Naive thymus-derived CD8-positive, alpha-beta T cell (primary cell): ENCODE results near the gene PPP1R13B. TPM values are rescaled to one million over a fixed set of nuclear protein-coding genes. Genes with fewer than 3 reads are reported as not detected.

Experiments
- ATAC-seq, 2 donors: fragments of 150-1000 bp; cut with Tn5 transposase in 1 of 2; sonication (Bioruptor Pico), chemical (Tn5 transposase) in 1 of 2; 1 replicate in 1 of 2; 2 replicates in 1 of 2; pipeline ENCODE4 v1.10.0; 2021; ENCODE audit warnings: mild to moderate bottlenecking in 2 of 2, moderate library complexity in 2 of 2
- POLR2A ChIA-PET: fragments of 350-600 bp; sonication (Branson Sonifier 250); formaldehyde crosslinking; loops from one replicate; lab custom pipeline; 2021; ENCODE audit warnings: antibody characterized with exemption; lab: Charles Lee
- DNase-seq, 10 donors: peaks; one replicate each; pipeline versions ENCODE4 v3.0.0 to v3.0.0-alpha.2; 2020 to 2022
- H3K27ac Mint-ChIP-seq, 10 donors: one replicate each; pipeline ENCODE4 v1.8.0; 2020 to 2022; ENCODE audit warnings: mild to moderate bottlenecking in 10 of 10, mixed read lengths in 10 of 10, moderate library complexity in 4 of 10, inconsistent platforms in 1 of 10
- H3K27me3 Mint-ChIP-seq, 5 donors: one replicate each; pipeline ENCODE4 v1.8.0; 2021 to 2022; ENCODE audit warnings: mixed read lengths in 5 of 5
- H3K36me3 Mint-ChIP-seq, 3 donors: one replicate each; pipeline ENCODE4 v1.8.0; 2020 to 2022; ENCODE audit warnings: mixed read lengths in 3 of 3, mild to moderate bottlenecking in 2 of 3, inconsistent platforms in 1 of 3
- H3K4me1 Mint-ChIP-seq, 4 donors: one replicate each; pipeline ENCODE4 v1.8.0; 2021 to 2022; ENCODE audit warnings: mixed read lengths in 4 of 4
- H3K4me3 Mint-ChIP-seq, 10 donors: one replicate each; pipeline ENCODE4 v1.8.0; 2020 to 2022; ENCODE audit warnings: mild to moderate bottlenecking in 10 of 10, mixed read lengths in 10 of 10, moderate library complexity in 6 of 10, inconsistent platforms in 1 of 10
- H3K9me3 Mint-ChIP-seq, 9 donors: one replicate each; pipeline ENCODE4 v1.8.0; 2020 to 2022; ENCODE audit warnings: mixed read lengths in 9 of 9, mild to moderate bottlenecking in 3 of 9, inconsistent platforms in 1 of 9, moderate library complexity in 1 of 9
- polyA plus RNA-seq, 3 donors: library from polyadenylated mRNA; unstranded; fragments of 300-500 nt; fragmentation: Illumina TruSeq; gene quantifications; one replicate each; pipeline ENCODE4 v1.2.3, GENCODE V29; 2021
- total RNA-seq, 8 experiments: library from RNA in 2 of 8; stranded (reverse) in 2 of 8; gene quantifications; one replicate each; pipeline ENCODE4 v1.2.3 and lab custom pipeline; 2021 to 2026

PPP1R13B gene
- total and polyA plus RNA-seq, 5 experiments from 2014 or later: 2.5 to 40.3 (median 6.8) TPM

- peak overlapping the region in 2 of 10 donors; percentile 47 to 52 for H3K27ac Mint-ChIP-seq
- POLR2A ChIA-PET: no interaction called here
- no peaks in the 10 kb centered on the region for H3K27me3 Mint-ChIP-seq
- no peaks in the 10 kb centered on the region for H3K9me3 Mint-ChIP-seq
- H3K36me3 Mint-ChIP-seq: peaks cover 0 to 25% (median 0%) of the 10 kb centered on the region in 3 donors
- ATAC-seq (no peak), DNase-seq (no peak)
- H3K4me3 Mint-ChIP-seq: no peak overlapping the region
- peaks cover 0 to 9% (median 1%) of the 10 kb centered on the region in 4 donors for H3K4me1 Mint-ChIP-seq
Observed at GRCh38 chr14:103704708-103705107, 142.7 kb downstream of the PPP1R13B start.

- Mint-ChIP-seq H3K4me3 (no peak overlapping the region), H3K9me3 (no peaks in the 10 kb centered on the region), H3K36me3 (peaks cover 0 to 27% (median 0%) of the 10 kb centered on the region in 3 donors), H3K27me3 (no peaks in the 10 kb centered on the region), H3K4me1 (peaks cover 0 to 9% (median 2%) of the 10 kb centered on the region in 4 donors), H3K27ac (peak overlapping the region in 4 of 10 donors; percentile 24 to 67 (median 52))
- DNase-seq (no peak), ATAC-seq (no peak)
- POLR2A ChIA-PET: no interaction called here
Observed at GRCh38 chr14:103703433-103704385, 143.7 kb downstream of the PPP1R13B start.

DNA sequence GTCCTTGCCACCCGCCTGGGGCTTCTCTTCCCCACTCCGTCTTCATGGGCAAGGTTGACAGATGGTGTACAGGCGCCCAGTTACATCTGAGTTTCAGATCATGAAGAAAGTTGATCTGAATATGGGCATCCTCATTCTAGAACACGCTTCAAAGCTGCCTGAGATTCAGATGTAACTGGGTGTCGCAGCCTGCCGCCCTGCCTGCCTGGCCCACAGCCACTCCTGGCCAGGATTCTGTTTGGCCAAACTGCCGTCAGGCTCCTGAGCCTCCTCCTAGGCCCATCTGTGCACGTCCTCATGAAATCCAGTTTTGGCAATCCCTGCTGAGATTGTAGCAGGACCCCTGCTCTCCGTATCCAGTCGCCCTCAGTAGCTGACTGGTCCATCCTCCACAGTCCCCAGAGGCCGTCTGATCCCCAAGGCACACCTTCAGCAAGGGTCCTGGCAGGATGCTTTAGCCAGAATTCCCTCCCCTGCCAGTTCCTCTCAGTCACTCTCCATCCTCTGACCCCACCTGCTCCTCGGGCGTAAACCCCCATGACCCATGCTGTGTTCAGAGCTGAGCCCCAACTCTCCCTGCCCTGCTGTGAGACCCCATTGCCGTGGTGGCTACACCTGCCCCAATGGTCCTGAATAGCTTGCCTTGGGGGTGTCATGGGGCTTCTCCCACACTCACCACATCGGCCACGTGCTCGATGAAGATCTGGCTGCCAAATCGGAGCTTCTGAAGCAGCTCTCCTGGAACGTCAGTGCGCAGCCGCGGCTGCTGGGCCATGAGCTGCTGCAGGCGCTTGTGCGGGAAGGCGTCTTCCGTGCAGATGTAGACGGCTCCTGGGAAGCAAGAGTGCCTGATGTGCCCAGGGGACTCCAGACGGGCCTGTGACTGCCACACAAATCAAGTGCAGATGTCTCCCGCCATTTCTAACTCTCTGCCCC is 144.6 kb downstream of the PPP1R13B start:
- Mint-ChIP-seq H3K9me3 (no peaks in the 10 kb centered on the region), H3K27ac (peak overlapping the region in 4 of 10 donors; percentile 56 to 87 (median 62))

DNA sequence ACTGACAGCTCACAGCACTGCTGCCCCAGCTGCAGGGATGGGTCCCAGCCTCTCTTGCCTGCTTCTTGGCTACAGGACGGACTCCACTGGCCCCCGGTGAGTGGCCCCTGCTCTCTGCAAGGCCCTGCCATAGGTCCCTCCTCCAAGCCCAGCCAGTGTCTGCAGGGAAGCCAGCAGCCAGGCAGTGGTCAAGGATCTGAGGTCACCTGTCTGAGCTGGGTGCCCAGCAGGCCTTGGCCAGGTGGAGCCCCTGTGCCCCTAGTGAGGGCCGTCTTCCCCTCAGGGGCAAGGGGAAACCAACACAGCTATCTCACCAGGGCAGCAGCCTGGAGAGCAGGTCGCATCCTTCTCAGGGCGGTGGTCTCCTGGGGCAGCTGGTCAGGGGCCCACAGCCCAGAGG is 145.3 kb downstream of the PPP1R13B start:
- ATAC-seq: no peak
- Mint-ChIP-seq H3K4me3 (no peak overlapping the region), H3K36me3 (peaks cover 0 to 22% (median 0%) of the 10 kb centered on the region in 3 donors), H3K27me3 (no peaks in the 10 kb centered on the region), H3K4me1 (peaks cover 0 to 9% (median 4%) of the 10 kb centered on the region in 4 donors), H3K27ac (peak overlapping the region in 2 of 10 donors; percentile 37 to 46), H3K9me3 (no peaks in the 10 kb centered on the region)
- POLR2A ChIA-PET: interaction anchor here (0.8 kb wide), 1 partner anchor 11 kb away, joined by 3 read pairs; no protein-coding TSS in a partner anchor
- DNase-seq: peak in 1 of 10 donors; percentile 58

More for the DNA sequence above, 144.6 kb downstream of the PPP1R13B start:
- Mint-ChIP-seq H3K4me3 (peak overlapping the region in 1 of 10 donors; percentile 33), H3K27me3 (no peaks in the 10 kb centered on the region), H3K36me3 (peaks cover 0 to 22% (median 0%) of the 10 kb centered on the region in 3 donors), H3K4me1 (peaks cover 0 to 9% (median 2%) of the 10 kb centered on the region in 4 donors)
- POLR2A ChIA-PET: interaction anchor here (0.8 kb wide), 1 partner anchor 11 kb away, joined by 3 read pairs; no protein-coding TSS in a partner anchor
- no peak for ATAC-seq
- peak in 1 of 10 donors; percentile 28 for DNase-seq

DNA sequence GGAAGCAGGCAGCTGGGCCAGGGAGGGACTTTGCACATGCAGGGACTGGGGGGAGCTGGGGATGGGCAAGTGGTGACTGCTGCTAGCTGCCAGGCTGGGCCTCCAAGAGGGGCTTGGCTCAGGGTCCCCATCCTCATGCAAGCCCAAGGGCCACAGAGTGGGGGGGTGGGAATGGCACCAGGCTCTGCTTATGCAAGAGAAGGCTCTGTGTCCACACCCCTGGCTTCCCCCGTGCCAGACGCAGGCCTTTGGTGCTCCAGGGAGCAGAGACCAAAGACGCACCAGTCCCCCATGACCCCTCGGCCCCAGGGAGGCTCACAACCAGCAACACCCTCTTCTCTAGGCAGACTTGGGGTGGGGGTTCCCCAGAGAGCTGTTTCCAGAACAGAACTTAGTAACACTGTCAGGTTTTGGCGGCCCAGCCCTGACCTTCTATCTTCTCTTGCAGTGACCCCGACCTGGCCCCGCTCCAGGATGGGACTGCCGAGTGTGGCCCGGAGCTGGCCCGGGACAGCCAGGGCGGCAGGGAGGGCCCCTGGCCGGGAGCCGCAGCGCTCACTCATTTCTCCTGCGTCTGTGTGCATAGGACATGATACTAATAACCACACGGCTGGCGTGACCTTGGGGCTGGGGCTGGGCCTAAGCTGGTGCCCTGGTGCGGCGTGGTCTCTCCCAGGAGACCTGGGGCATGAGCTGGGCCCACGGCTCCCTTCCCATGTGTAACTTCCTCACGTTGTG is 146.5 kb downstream of the PPP1R13B start:
- POLR2A ChIA-PET: no interaction called here
- H3K4me1 Mint-ChIP-seq: peaks cover 2 to 19% (median 12%) of the 10 kb centered on the region in 4 donors
- no peaks in the 10 kb centered on the region for H3K9me3 Mint-ChIP-seq
- ATAC-seq (no peak), DNase-seq (peak in 1 of 10 donors; percentile 62)
- peaks cover 0 to 29% (median 0%) of the 10 kb centered on the region in 3 donors for H3K36me3 Mint-ChIP-seq
- no peak overlapping the region for H3K27ac Mint-ChIP-seq
- no peak overlapping the region for H3K4me3 Mint-ChIP-seq
- no peaks in the 10 kb centered on the region for H3K27me3 Mint-ChIP-seq

- Mint-ChIP-seq H3K9me3 (no peaks in the 10 kb centered on the region), H3K27me3 (no peaks in the 10 kb centered on the region), H3K4me3 (peak overlapping the region in 1 of 10 donors; percentile 56), H3K36me3 (peaks cover 0 to 30% (median 0%) of the 10 kb centered on the region in 3 donors), H3K4me1 (peaks cover 5 to 25% (median 12%) of the 10 kb centered on the region in 4 donors), H3K27ac (peak overlapping the region in 4 of 10 donors; percentile 65 to 75 (median 72))
- DNase-seq: peak in 1 of 10 donors; percentile 56
- POLR2A ChIA-PET: no interaction called here
- ATAC-seq: no peak
Observed at GRCh38 chr14:103699901-103700752, 147.2 kb downstream of the PPP1R13B start.

DNA sequence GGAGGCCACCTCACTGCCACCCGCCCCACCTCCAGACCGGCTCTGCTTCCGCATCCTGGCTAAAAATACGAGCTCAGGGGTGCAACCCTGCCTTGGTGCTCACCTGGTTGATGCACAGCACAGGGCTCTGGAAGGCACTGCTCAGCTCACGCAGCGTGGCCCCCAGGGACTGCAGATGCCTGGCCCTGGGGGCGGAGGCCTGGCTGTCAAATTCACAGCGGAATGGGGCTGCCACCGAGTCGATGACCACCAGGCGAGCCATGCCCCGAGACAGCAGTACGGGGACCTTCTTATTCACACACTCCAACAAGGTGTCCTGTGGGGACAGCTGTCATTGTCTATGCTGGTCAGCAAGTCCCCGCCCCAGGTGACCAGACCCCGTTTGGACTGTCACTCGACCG is 148.1 kb downstream of the PPP1R13B start:
- POLR2A ChIA-PET: no interaction called here
- ATAC-seq (no peak), DNase-seq (peak in 1 of 10 donors; percentile 46)
- Mint-ChIP-seq H3K27ac (peak overlapping the region in 5 of 10 donors; percentile 39 to 75 (median 71)), H3K36me3 (peaks cover 0 to 31% (median 0%) of the 10 kb centered on the region in 3 donors), H3K27me3 (no peaks in the 10 kb centered on the region), H3K9me3 (no peaks in the 10 kb centered on the region), H3K4me1 (peaks cover 5 to 25% (median 12%) of the 10 kb centered on the region in 4 donors), H3K4me3 (no peak overlapping the region)

GRCh38 chr14:103698380-103699260 is 148.8 kb downstream of the PPP1R13B start:
- H3K4me1 Mint-ChIP-seq: peaks cover 5 to 23% (median 11%) of the 10 kb centered on the region in 4 donors
- no peaks in the 10 kb centered on the region for H3K27me3 Mint-ChIP-seq
- POLR2A ChIA-PET: no interaction called here
- peak in 1 of 10 donors; percentile 61 for DNase-seq
- no peak for ATAC-seq
- H3K9me3 Mint-ChIP-seq: no peaks in the 10 kb centered on the region
- H3K4me3 Mint-ChIP-seq: no peak overlapping the region
- peak overlapping the region in 3 of 10 donors; percentile 13 to 64 (median 41) for H3K27ac Mint-ChIP-seq
- H3K36me3 Mint-ChIP-seq: peaks cover 0 to 32% (median 0%) of the 10 kb centered on the region in 3 donors

DNA sequence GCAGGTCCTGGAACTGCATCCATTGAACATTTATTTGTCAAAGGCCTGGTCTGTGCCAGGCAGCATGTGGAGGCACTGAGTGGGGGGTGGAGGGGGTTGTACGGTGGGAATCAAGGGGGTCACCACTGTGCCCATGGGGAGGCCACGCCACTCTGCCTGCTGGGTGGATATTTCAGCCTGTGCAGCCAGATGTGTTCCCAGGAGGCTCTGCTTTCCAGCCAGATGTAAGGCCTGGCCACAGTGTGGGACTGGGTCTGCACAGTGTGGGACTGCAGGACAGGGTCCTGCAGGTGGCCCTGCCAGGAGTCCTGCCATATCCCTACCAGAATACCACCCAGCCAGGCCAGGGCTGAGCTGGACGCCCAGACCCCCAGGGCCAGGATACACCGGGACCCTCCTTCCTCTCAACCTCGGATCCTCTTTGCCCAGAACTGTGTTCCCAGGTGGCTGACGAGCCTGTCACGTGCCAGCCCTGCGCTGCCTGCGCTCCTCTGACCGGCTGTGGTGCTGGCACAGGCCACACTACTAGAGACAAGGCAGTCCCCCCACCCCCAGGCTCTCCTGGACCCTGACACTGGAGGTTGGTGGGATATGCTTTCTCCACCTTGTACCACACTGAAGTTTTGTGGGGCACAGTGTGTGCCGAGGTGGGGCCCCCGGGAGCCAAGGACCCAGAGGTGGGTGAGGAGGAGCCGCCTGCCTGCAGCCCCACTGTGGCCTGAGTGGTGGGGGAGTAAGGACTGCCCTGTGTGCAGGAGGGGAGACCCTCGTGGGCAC is 149.6 kb downstream of the PPP1R13B start:
- H3K36me3 Mint-ChIP-seq: peaks cover 0 to 36% (median 0%) of the 10 kb centered on the region in 3 donors
- H3K27ac Mint-ChIP-seq: peak overlapping the region in 5 of 10 donors; percentile 27 to 84 (median 64)
- peaks cover 5 to 23% (median 10%) of the 10 kb centered on the region in 4 donors for H3K4me1 Mint-ChIP-seq
- H3K4me3 Mint-ChIP-seq: no peak overlapping the region
- no peaks in the 10 kb centered on the region for H3K27me3 Mint-ChIP-seq
- ATAC-seq (no peak), DNase-seq (peak in 1 of 10 donors; percentile 44)
- POLR2A ChIA-PET: no interaction called here
- no peaks in the 10 kb centered on the region for H3K9me3 Mint-ChIP-seq
